HG03045 (cell line): Measurements from ENCODE around the gene ANAPC4.

Experiments
- ATAC-seq: cut with Tn5 transposase; IDR thresholded peaks from one replicate; pipeline ENCODE4 v1.9.1; 2021; ENCODE audit warnings: mild to moderate bottlenecking, moderate library complexity; ENCODE audit not compliant: unreplicated experiment

The ANAPC4 gene

DNA sequence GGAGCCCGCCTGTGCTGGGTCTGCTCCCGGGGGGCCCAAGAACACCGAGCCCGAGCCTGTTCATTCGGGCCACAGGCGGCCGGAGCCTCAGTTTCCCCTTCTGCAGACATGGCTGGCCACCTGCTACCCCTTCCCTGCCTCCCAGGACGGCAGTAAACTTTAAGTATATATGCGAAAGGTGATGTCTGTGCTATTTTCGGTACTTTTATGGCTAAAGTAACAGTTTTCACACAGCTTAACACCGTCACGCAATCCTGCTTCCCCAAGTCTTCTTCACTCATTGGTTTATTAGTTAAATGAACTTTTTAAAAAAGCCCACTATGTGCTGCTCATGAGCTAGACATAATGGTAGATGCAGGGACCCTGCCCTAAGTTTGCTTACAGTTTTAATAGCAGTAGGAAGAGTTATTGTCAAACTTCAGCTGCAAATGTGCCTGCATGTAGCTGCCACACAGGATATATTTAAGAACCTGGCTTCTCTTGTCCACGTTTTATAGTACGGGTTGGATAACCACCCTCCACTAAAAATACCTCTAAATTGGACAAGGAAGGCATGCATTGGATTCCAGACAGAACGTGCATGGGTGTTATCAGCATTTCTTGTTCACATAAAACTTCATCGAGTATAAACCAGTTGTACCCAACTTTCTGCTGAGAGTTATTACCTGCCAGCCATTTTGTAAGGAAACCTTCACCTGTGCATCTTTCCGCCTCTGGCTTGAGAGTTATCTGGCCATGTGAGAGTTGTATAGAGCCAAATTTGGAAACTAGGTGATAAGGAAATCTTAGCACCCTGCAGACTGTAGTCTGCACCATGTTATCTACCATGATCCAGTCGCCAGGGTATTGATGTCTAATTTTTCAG lies 741 bp downstream of the ANAPC4 start:
- peak; percentile 3 for ATAC-seq

GRCh38 chr4:25378437-25378743 lies 1.3 kb downstream of the ANAPC4 start:
- no peak for ATAC-seq

DNA sequence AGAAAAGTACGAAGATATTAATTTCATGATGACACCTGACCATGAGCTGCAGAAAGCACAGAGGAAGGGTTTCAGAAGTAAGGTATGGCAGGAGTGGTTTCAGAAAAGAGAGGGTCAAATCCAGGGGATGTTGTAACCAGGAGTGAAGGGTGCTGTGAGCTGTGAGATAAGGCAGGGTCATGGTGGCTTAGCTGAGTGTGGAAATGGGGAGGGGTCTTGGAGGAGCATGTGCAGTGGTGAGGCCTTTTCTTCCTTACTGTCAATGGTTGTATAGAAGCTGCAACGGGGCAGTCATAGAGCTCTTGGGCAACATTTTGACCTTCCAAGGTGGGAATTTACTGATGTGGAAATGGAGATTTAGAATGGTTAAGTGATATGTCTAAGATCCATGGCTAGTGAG lies 2.5 kb downstream of the ANAPC4 start:
- no peak for ATAC-seq

DNA sequence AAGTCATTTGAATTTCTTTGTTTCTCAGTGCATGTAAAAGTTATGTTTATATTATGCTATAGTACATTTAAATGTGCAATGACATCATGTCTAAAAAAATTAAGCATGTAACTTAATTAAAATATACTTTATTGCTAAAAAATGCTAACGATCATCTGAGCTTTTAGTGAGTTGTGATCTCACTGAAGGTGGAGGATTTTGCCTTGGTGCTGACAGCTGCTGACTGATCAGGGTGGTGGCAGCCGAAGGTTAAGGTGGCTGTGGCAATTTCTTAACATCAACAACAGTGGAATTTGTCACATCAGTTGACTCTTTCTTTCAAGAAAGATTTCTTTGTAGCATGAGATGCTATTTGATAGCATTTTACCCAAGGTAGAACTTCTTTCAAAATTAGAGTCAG lies 6.6 kb downstream of the ANAPC4 start:
- no peak for ATAC-seq

DNA sequence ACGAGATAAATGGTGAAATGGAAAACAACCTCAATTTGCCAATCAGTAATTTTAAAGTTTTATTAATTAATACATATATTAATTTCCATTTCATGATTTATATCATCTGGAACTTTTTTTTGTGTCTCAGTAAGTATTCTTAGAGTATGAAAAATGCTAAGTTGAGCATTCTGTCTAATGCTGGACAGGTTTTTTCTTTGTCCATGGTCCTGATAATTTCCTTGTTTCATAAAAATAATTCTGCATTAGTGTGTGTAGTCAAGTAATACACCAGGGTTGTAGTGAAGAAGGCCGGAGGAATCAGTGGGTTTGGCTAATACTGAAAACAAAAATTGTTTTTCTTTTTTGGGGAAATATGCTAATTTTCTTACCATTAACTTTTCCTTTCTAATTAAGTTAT lies 9.9 kb downstream of the ANAPC4 start:
- no peak for ATAC-seq

DNA sequence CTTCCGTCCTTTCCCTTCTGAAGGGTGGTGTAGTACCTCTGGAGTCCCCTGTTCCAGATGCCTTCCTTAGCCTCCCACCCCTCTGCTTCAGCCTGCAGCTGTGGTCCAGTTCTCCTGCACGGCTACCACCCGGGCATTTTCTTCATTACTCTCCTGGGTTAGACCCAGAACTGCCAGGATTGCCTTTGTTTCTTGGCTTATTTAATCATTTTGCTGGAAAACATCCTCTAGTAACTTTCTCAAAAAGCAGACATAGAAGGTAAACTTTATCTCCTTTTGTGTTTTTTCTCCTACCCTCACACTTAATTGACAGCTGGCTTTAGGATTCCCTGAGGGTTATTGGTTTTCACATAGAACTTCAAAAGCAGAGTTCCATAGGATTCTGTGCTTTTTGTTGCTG lies 20.2 kb downstream of the ANAPC4 start:
- ATAC-seq, result no peak

DNA sequence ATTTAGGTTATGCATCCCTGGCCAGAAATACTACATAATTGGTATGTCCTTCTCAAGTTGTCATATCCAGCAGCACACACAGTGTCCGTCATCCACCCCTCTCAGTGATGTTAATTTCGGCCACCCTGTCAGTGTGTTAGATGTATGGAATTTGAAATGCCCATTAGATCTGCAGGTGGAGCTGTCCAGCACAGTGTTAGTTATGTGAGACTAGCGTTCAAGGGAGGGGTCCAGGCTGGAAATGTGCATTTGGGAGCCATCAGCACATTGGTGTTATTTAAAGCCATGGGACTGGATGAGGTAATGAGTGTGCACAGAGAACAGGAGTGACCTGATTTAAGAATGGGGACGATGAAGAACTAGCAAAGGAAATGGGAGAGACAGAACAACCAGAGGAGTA lies 22.4 kb downstream of the ANAPC4 start:
- no peak for ATAC-seq

DNA sequence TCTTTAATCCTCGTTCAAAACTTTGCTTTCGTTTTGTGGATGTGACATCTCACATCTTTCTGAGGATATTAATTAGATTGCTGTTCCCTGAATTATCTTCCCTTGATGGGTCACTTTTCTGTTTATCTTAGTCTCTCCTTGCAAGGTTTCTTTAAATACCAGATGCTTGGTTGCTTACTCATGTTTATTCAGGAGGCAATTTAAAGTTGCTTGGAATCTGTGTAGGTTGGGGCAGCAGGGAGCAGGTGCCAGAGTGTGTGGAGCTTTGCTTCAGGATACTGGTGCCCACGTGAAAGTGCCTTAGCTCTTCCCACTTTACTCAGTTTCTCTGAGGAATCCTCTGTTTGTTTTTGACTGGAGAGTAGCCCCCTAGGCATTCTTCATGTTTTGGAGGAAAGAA lies 24.0 kb downstream of the ANAPC4 start:
- no peak for ATAC-seq

DNA sequence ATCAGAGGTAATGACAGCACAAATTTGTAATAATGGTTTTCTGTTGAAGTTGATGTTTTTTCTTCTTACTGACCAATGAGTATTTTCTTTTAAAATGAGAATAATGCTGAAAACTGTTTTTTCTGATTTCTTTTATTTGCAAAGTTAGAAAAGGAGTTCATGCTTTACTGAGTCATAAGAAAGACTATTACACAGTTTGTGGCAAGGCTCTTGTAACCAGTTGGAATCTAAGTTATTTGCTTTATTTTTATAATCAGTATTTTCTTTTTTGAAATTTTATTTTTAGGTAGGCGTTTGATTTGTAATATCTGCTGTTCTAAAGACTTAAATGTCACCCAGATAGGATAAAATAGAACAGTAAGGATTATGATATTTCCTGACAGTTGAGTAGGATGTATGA lies 25.5 kb downstream of the ANAPC4 start:
- no peak for ATAC-seq

GRCh38 chr4:25403699-25404098 lies 26.6 kb downstream of the ANAPC4 start:
- ATAC-seq, result no peak

DNA sequence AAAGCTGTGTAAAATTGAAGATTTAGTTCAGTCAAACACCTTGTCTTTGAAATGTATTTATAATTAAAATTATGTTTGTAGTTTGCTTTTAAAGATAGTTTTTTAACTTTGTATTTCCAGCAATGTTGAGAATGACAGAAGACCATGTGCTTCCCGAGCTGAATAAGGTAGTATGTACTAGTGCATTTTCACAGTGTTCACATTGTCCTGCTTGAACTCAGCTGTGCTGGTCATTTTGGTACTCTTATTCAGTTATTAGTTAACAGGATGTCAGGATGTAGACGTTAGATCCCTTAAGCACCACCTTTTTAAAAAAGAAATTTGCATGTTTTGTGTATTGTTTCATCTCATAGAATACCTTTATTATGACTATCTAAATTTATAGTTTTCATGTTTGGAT lies 28.4 kb downstream of the ANAPC4 start:
- no peak for ATAC-seq

DNA sequence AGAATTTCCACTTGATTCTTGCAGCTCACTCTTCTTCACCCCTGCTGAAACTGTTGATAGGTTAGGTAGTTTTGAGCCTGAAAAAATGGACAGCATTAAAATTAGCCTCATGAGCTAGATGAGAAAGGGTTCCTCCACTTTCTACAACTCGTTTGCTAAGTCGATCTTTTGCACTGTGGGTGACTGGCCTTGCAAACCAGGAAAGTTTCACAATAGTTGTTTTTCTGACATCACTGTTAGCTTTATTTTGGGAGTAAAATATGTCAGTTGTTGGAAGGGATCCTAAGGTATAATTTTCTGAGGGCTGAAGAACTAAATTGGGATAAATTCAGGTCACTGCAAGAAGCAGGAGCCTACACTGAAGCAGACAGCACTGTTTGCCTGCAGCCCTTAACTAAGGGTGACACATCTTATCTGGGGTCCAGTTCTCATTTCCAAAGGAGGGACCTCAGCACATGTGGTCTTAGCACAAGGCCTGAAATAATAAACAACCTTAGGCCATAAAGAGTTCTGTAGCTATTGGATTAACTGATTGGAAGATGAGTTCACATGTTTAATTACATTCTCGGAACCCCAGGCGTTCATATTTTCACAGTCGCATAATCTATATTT lies 29.1 kb downstream of the ANAPC4 start:
- no peak for ATAC-seq

DNA sequence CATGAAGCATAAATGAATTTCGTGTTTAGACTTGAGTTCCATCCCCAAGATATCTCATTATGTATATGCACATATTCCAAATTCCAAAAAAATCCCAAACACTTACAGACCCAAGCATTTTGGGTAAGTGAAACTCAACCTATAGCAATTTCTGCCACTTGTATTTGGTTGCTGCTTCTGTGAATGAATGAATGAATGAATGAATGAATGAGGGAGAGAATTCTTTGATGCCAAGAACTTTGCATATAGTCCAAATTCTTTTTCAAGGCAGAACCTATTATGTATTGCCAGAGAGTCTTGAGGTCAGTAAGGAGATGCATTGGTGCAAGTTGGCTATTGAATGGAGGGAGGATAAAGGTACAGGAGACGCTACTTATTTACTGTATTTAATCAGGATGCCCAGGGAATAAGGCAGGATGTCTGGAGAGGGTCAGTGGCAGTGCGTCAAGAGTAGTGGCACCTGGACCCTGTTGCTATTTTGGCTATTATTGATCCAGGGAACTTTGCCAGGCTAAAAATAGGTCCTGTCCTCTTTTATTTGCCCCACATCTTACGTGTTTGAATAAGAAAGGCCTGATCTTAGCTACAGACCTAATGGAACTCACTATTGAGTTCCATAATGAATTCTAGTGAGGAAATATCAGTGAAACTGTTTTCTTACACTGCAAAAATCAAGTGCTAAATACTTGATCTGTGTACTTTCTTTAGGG lies 33.9 kb downstream of the ANAPC4 start:
- no peak for ATAC-seq

DNA sequence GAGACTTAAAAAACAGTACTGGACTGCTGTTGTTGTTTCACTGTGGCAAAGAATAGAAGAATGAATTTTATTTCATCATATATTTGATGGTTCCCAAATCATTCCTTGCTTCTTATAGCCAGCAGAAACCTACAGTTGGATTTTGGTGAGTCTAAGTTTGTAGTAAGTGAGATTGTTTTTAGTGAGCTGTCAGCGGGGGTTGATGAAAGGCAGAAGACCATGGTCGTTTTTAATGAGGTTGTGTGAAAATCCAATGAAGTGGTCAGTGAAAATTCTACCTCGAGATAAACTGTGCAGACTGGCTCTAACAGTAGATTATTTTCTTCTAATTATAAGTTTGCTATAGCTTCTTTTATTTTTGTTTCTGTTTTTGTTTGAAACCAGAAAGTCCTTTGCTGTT lies 36.2 kb downstream of the ANAPC4 start:
- no peak for ATAC-seq

DNA sequence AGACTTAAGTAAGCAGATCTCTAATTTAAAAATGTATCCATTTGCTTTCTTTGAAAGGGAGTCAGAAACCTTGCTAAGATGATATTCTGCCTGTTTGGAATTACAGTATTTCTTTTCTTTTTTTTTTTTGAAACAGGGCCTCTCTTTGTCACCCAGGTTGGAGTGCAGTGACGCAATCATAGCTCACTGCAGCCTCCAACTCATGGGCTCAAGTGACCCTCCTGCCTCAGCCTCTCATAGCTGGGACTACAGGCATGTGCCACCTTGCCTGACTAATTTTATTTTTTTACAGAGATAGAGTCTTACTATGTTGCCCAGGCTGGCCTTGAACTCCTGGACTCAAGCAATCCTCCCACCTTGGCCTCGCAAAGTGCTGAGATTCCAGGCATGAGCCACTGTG lies 40.0 kb downstream of the ANAPC4 start:
- ATAC-seq, result no peak

DNA sequence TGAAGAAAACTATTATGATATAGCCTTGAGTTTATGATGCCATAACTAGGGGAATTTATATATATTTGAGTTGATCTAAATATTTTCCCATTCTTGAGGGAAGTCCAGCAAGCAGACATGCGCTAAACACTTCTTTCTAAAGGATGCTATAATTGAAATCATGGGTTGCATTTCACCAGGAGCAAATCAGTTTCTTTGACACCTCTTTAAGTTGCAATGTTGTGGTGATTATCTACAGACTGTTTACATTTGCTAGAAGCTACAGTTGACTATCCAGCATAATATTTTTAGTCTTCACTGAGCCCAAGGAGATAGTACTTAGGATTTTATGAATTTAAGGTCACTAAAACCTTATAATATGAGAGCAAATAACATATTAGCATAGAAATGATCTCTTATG lies 43.9 kb downstream of the ANAPC4 start:
- ATAC-seq, result no peak

DNA sequence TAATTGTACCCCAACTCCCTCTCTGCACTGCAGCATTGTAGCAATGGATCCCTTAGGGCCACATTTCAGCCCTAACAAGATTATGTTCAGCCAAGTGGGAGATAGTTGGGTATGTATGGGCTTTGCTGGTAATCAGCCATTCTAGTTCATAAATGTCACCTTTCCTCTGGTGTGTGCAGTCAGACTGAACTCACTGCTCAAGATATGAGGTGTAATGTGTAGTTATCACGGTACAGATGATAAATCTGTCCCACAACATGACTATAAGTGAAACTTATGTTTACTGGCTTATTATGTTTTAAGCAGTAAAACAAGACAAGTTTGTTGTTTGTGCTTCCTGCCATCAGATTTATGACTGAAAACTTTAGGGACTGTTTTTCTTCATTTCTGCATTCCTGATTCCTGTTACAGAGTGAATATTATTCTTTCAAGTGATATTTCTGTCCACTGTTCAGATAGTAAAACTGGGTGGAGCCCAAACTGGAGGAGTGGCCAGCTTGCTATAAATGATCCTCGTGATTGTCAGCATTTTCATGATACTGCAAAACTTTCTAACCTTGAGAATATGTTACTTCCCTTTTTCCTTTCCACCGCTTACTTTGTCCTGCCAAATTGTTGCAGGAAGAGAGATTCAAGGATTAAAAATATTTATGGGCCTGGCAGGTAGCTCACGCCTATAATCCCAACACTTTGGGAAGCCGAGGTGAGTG lies 44.9 kb downstream of the ANAPC4 start:
- ATAC-seq, result no peak

- no peak for ATAC-seq
These were observed 46.5 kb downstream of the ANAPC4 start for GRCh38 chr4:25423548-25423947.

DNA sequence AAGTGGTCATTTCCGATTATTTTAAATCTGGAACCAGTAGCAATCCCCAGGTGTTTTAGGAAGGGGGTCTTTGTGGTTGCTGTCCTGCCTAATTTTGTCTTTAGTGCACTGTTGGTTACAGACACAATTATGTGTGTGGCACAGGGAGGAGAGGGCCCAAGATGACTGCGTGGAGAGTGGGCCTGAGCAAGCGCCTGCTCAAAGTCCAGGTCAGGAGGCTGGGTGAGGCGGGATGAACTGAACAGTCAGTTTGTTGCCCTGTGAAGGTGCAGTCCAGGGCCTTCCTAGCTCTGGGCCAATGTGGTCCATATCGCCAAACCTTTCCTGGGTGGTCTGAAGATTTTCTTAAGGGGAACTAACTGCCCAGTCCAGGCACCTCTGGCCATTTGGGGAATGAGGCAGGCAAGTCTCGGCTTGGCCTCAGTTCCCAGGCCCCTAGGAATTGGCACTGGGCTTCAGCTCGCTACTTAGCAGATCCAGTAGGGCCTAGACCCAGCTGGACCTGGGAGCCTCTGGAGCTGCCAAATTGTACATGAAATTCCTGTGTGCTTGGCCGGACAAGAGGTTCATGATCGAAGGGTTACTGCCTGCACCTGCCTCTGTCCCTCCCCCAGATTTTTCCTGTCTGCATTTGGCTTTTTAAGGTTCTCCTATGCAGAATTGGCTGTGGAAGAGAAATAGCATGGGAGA lies 47.6 kb downstream of the ANAPC4 start:
- no peak for ATAC-seq

DNA sequence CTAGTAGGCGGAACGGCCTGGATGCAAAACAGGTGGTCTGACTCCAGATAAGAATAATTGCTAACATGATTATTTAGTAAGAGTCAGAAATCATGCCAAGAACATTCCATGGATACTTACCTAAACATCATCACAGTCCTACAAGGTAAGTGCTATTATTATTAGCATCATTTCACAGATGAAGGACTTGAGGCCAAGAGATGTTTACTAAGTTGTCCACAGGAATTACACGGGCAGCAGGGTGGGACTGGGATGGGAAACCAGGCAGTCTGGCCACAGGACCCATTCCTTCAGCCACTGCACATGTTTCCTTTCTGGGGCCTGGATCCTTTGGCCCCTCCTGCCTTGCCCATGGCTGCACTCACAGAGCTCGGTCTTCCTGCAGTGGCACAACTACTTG lies 48.3 kb downstream of the ANAPC4 start:
- ATAC-seq, result no peak

- no peak for ATAC-seq
These were observed 50.8 kb downstream of the ANAPC4 start for GRCh38 chr4:25427871-25428270.
